ENCODE data around the gene POLN.
A peak's percentile ranks its signal among the peaks of the same experiment; 100 is the strongest.

The POLN gene

GRCh38 chr4:2265113-2266110 lies 23.5 kb upstream of the POLN start:
- no peak for TF ChIP-seq CTCF (IDR thresholded peaks at IDR 0.05; ENCODE audit: extremely low read depth, missing control alignments)
- DNase-seq (ENCODE audit: low spot score): no peak

- no peak for TF ChIP-seq CTCF (IDR thresholded peaks at IDR 0.05; ENCODE audit: extremely low read depth, missing control alignments)
- no peak for DNase-seq (ENCODE audit: low spot score)
These were observed 22.6 kb upstream of the POLN start for GRCh38 chr4:2264481-2265041.

GRCh38 chr4:2263926-2264321 lies 22.0 kb upstream of the POLN start:
- DNase-seq (ENCODE audit: low spot score): no peak
- TF ChIP-seq CTCF (IDR thresholded peaks at IDR 0.05; ENCODE audit: extremely low read depth, missing control alignments): no peak

GRCh38 chr4:2262944-2263250 lies 21.0 kb upstream of the POLN start:
- TF ChIP-seq CTCF (IDR thresholded peaks at IDR 0.05; ENCODE audit: extremely low read depth, missing control alignments): no peak

GRCh38 chr4:2262145-2262943 lies 20.4 kb upstream of the POLN start:
- peak; percentile 99 for DNase-seq (ENCODE audit: low spot score)
- TF ChIP-seq CTCF (IDR thresholded peaks at IDR 0.05; ENCODE audit: extremely low read depth, missing control alignments): no peak

More at GRCh38 chr4:2262944-2263250, 21.0 kb upstream of the POLN start:
- DNase-seq (ENCODE audit: low spot score): no peak

GRCh38 chr4:2261853-2262144 lies 19.9 kb upstream of the POLN start, which contains the start of gene MXD4:
MXD4 (minus strand) TSS chr4:2262109; CDS start chr4:2261980, 129 bp downstream.
- TF ChIP-seq CTCF (IDR thresholded peaks at IDR 0.05; ENCODE audit: extremely low read depth, missing control alignments): no peak
- DNase-seq (ENCODE audit: low spot score): no peak
